OCI-LY7 (cell line): ENCODE results near the gene AGA. TPM values are rescaled to one million over a fixed set of nuclear protein-coding genes. Genes with fewer than 3 reads are reported as not detected.

ENCODE experiments used
- BruUV-seq: library from RNA; stranded (reverse); fragments of 400-500 nt; replicated peaks from 2 replicates; lab custom pipeline; 2021; lab: Mats Ljungman, UMichigan
- CTCF ChIA-PET: fragments of 300-600 bp; sonication (Branson Sonifier 250); formaldehyde crosslinking; loops from one replicate; lab custom pipeline; 2022; ENCODE audit warnings: antibody characterized with exemption; ENCODE audit not compliant: unreplicated experiment; lab: Charles Lee
- POLR2A ChIA-PET: fragments of 300-600 bp; sonication (Branson Sonifier 250); formaldehyde crosslinking; loops from one replicate; lab custom pipeline; 2022; ENCODE audit warnings: antibody characterized with exemption; lab: Charles Lee
- DNase-seq: peaks from one replicate; pipeline ENCODE4 v3.0.0-alpha.2; 2015; ENCODE audit warnings: low spot score
- H2AFZ ChIP-seq: fragments of 200-600 bp; sonication (generic), shearing (Covaris generic); 2 replicates; pipeline ENCODE4 v1.6.1; 2014; ENCODE audit warnings: mild to moderate bottlenecking, antibody characterized with exemption, low read length, moderate library complexity
- H3K27ac ChIP-seq: fragments of 200-600 bp; sonication (generic); 2 replicates; pipeline ENCODE4 v1.5.1; 2014; ENCODE audit warnings: mixed run types, low read depth, mild to moderate bottlenecking, moderate library complexity, low read length, inconsistent platforms; ENCODE audit not compliant: poor library complexity, severe bottlenecking
- H3K36me3 ChIP-seq: fragments of 200-600 bp; sonication (generic); 2 replicates; pipeline ENCODE4 v1.6.1; 2014; ENCODE audit warnings: mild to moderate bottlenecking, antibody characterized with exemption, low read length, moderate library complexity, mixed read lengths; ENCODE audit not compliant: insufficient read depth
- H3K4me1 ChIP-seq: fragments of 200-600 bp; sonication (generic); 2 replicates; pipeline ENCODE4 v1.5.1; 2014; ENCODE audit warnings: mild to moderate bottlenecking, low read length; ENCODE audit not compliant: insufficient read depth, poor library complexity, severe bottlenecking
- H3K4me2 ChIP-seq: fragments of 200-600 bp; sonication (generic); 2 replicates; pipeline ENCODE4 v1.6.1; 2014; ENCODE audit warnings: mild to moderate bottlenecking, low read length
- H3K4me3 ChIP-seq: fragments of 200-600 bp; sonication (generic); 2 replicates; pipeline ENCODE4 v1.5.1; 2014; ENCODE audit warnings: mild to moderate bottlenecking, low read depth, low read length; ENCODE audit not compliant: poor library complexity, severe bottlenecking
- H3K79me2 ChIP-seq: fragments of 200-600 bp; sonication (generic); 2 replicates; pipeline ENCODE4 v1.6.1; 2016; ENCODE audit warnings: low read depth, mild to moderate bottlenecking, low read length, moderate library complexity, mixed read lengths; ENCODE audit not compliant: insufficient read depth
- H3K9me2 ChIP-seq: fragments of 200-600 bp; sonication (generic); 2 replicates; pipeline ENCODE4 v1.6.1; 2016; ENCODE audit warnings: mild to moderate bottlenecking, low read length, mixed read lengths; ENCODE audit not compliant: insufficient read depth
- H3K9me3 ChIP-seq: fragments of 200-600 bp; sonication (generic); 2 replicates; pipeline ENCODE4 v1.6.1; 2014; ENCODE audit warnings: mild to moderate bottlenecking, mixed run types, low read length, mixed read lengths
- H4K20me1 ChIP-seq: fragments of 200-600 bp; sonication (generic); 2 replicates; pipeline ENCODE4 v1.6.1; 2014; ENCODE audit warnings: mild to moderate bottlenecking, antibody characterized with exemption, low read length, moderate library complexity, mixed read lengths; ENCODE audit not compliant: insufficient read depth
- CTCF ChIP-seq: fragments of 200-600 bp; sonication (generic); conservative IDR thresholded peaks from 2 replicates; pipeline ENCODE4 v1.5.1; 2014; ENCODE audit warnings: mild to moderate bottlenecking, antibody characterized with exemption, low read length, moderate library complexity, mixed read lengths
- EZH2phosphoT487 ChIP-seq: fragments of 200-600 bp; sonication (generic); IDR thresholded peaks from 2 replicates; pipeline ENCODE4 v1.6.1; 2018; ENCODE audit warnings: low read depth, borderline replicate concordance, mild to moderate bottlenecking, mixed run types, antibody characterized with exemption, low read length, moderate library complexity, mixed read lengths
- intact Hi-C: fragments of 100-400 bp; cut with micrococcal nuclease; formaldehyde crosslinking; loops from one replicate; pipeline ENCODE4 v1.10.0; 2022; ENCODE audit not compliant: unreplicated experiment
- total RNA-seq, 2 experiments: library from RNA; depleted of rRNA in 1 of 2; stranded (reverse); fragments of >200 nt in 1 of 2; shearing (Covaris generic) in 1 of 2; gene quantifications; 2 replicates each; pipeline ENCODE4 v1.2.3, GENCODE V29; 2014 to 2022

The AGA gene
- total RNA-seq, 2 experiments from 2014 or later: 15.5 to 23.2 TPM

- BruUV-seq: no TSS peak
- no peak overlapping the region for H3K4me3 ChIP-seq
- intact Hi-C loops: no loop called here
Observed at GRCh38 chr4:177479063-177479462, 36.8 kb upstream of the AGA start.

GRCh38 chr4:177478496-177478895 lies 36.3 kb upstream of the AGA start:
- no TSS peak for BruUV-seq
- no peak for DNase-seq
- Histone ChIP-seq H3K9me2 (no peaks in the 10 kb centered on the region), H3K36me3 (no peaks in the 10 kb centered on the region), H3K79me2 (no peaks in the 10 kb centered on the region), H3K4me3 (no peak overlapping the region), H3K27ac (no peak overlapping the region), H3K4me1 (no peaks in the 10 kb centered on the region), H4K20me1 (no peaks in the 10 kb centered on the region), H3K4me2 (no peak overlapping the region), H3K9me3 (no peaks in the 10 kb centered on the region), H2AFZ (no peak overlapping the region)
- TF ChIP-seq EZH2phosphoT487 (no peak), CTCF (no peak)
- ChIA-PET CTCF (no interaction called here), POLR2A (interaction anchor here (0.5 to 0.7 kb wide), 2 partner anchors 47 to 67 kb away, joined by 3 to 4 read pairs; no protein-coding TSS in a partner anchor)
- intact Hi-C loops: no loop called here

More at GRCh38 chr4:177479063-177479462, 36.8 kb upstream of the AGA start:
- ChIA-PET POLR2A (interaction anchor here (0.5 to 0.7 kb wide), 3 partner anchors 48 to 531 kb away, joined by 3 to 4 read pairs (median 3); no protein-coding TSS in a partner anchor), CTCF (no interaction called here)
- Histone ChIP-seq H2AFZ (no peak overlapping the region), H3K36me3 (no peaks in the 10 kb centered on the region), H3K4me2 (no peak overlapping the region), H3K27ac (no peak overlapping the region), H3K79me2 (no peaks in the 10 kb centered on the region), H4K20me1 (no peaks in the 10 kb centered on the region), H3K4me1 (no peaks in the 10 kb centered on the region), H3K9me3 (no peaks in the 10 kb centered on the region), H3K9me2 (no peaks in the 10 kb centered on the region)
- no peak for DNase-seq
- TF ChIP-seq CTCF: no peak

GRCh38 chr4:177473991-177474390 lies 31.8 kb upstream of the AGA start:
- no peak overlapping the region for H3K27ac ChIP-seq
- CTCF ChIA-PET: no interaction called here

More at GRCh38 chr4:177473991-177474390, 31.8 kb upstream of the AGA start:
- H2AFZ ChIP-seq: no peak overlapping the region
- POLR2A ChIA-PET: interaction anchor here (1.0 kb wide), 1 partner anchor 26 kb away, joined by 4 read pairs; no protein-coding TSS in a partner anchor
- no peaks in the 10 kb centered on the region for H4K20me1 ChIP-seq
- intact Hi-C loops: no loop called here
- no peaks in the 10 kb centered on the region for H3K79me2 ChIP-seq
- H3K9me3 ChIP-seq: no peaks in the 10 kb centered on the region
- no peaks in the 10 kb centered on the region for H3K9me2 ChIP-seq
- TF ChIP-seq CTCF: no peak
- TF ChIP-seq EZH2phosphoT487: no peak
- H3K36me3 ChIP-seq: no peaks in the 10 kb centered on the region
- H3K4me1 ChIP-seq: no peaks in the 10 kb centered on the region
- BruUV-seq: no TSS peak
- H3K4me2 ChIP-seq: no peak overlapping the region
- DNase-seq: no peak
- H3K4me3 ChIP-seq: no peak overlapping the region
